GM12892 (cell line): Measurements from ENCODE around the gene GDAP1L1.

Source experiments
- POLR2A ChIP-seq: IDR thresholded peaks from 2 replicates; pipeline ENCODE4 v1.6.1; 2011; ENCODE audit warnings: low read depth, low read length, control low read depth
- TAF1 ChIP-seq: IDR thresholded peaks from 2 replicates; pipeline ENCODE4 v1.6.1; 2011; ENCODE audit warnings: low read depth, mild to moderate bottlenecking, control low read depth, low read length, borderline replicate concordance

- TF ChIP-seq POLR2A (no peak), TAF1 (no peak)
These were observed 55.0 kb downstream of the GDAP1L1 start for GRCh38 chr20:44302026-44302669.
